ENCODE results near the gene NEDD8.
A peak's percentile ranks its signal among the peaks of the same experiment; 100 is the strongest.

The NEDD8 gene

GRCh38 chr14:24234095-24235005 is 2.2 kb upstream of the NEDD8 start:
- TF ChIP-seq CTCF (IDR thresholded peaks at IDR 0.05; ENCODE audit: low read depth, low read length, missing control alignments): no peak
- no peak overlapping the region for H3K4me3 ChIP-seq (ENCODE audit: low read depth, low read length)
- in situ Hi-C loops (cut with HindIII; ENCODE audit: low sequenced_read_pairs): no loop called here
- DNase-seq (ENCODE audit: low read depth): no peak

GRCh38 chr14:24233538-24233866 is 1.3 kb upstream of the NEDD8 start:
- peak overlapping the region; percentile 76 for H3K4me3 ChIP-seq (ENCODE audit: low read depth, low read length)
- DNase-seq (ENCODE audit: low read depth): no peak
- no peak for TF ChIP-seq CTCF (IDR thresholded peaks at IDR 0.05; ENCODE audit: low read depth, low read length, missing control alignments)
- in situ Hi-C loops (cut with HindIII; ENCODE audit: low sequenced_read_pairs): no loop called here

GRCh38 chr14:24232645-24233537 is 724 bp upstream of the NEDD8 start, which contains the start of gene GMPR2:
Gene GMPR2, plus strand, starts transcription at chr14:24232929. Its CDS starts 325 bp downstream, at chr14:24233254.
- peak within 1 kb of the TSS; percentile 76 for H3K4me3 ChIP-seq (ENCODE audit: low read depth, low read length)
- in situ Hi-C loops (cut with HindIII; ENCODE audit: low sequenced_read_pairs): no loop called here
- TF ChIP-seq CTCF (IDR thresholded peaks at IDR 0.05; ENCODE audit: low read depth, low read length, missing control alignments): no peak
- DNase-seq (ENCODE audit: low read depth): no peak

- TF ChIP-seq CTCF (IDR thresholded peaks at IDR 0.05; ENCODE audit: low read depth, low read length, missing control alignments): no peak
- no peak for DNase-seq (ENCODE audit: low read depth)
- in situ Hi-C loops (cut with HindIII; ENCODE audit: low sequenced_read_pairs): no loop called here
- H3K4me3 ChIP-seq (ENCODE audit: low read depth, low read length): peak overlapping the region; percentile 76
These were observed 675 bp downstream of the NEDD8 start for GRCh38 chr14:24231263-24232120.

GRCh38 chr14:24228902-24229301 is 3.3 kb downstream of the NEDD8 start:
- in situ Hi-C loops (cut with HindIII; ENCODE audit: low sequenced_read_pairs): no loop called here
- no peak for TF ChIP-seq CTCF (IDR thresholded peaks at IDR 0.05; ENCODE audit: low read depth, low read length, missing control alignments)
- DNase-seq (ENCODE audit: low read depth): no peak
- no peak overlapping the region for H3K4me3 ChIP-seq (ENCODE audit: low read depth, low read length)

GRCh38 chr14:24226473-24226872 is 5.7 kb downstream of the NEDD8 start:
- no peak for TF ChIP-seq CTCF (IDR thresholded peaks at IDR 0.05; ENCODE audit: low read depth, low read length, missing control alignments)
- in situ Hi-C loops (cut with HindIII; ENCODE audit: low sequenced_read_pairs): no loop called here
- H3K4me3 ChIP-seq (ENCODE audit: low read depth, low read length): no peak overlapping the region

More at GRCh38 chr14:24226473-24226872, 5.7 kb downstream of the NEDD8 start:
- no peak for DNase-seq (ENCODE audit: low read depth)

Measured in astrocyte of the cerebellum (primary cell).